C4-2B (cell line): ENCODE results near the gene RC3H1.
"Not testable (repeated sequence)": the region's sequence is repeated elsewhere in the genome, so short reads cannot be mapped to it uniquely, and the experiment has no call there.

Source experiments
- ZFX ChIP-seq: fragments of 450-650 bp; IDR thresholded peaks from 2 replicates; pipeline ENCODE4 v1.6.1; 2017
- TF ChIP-seq, protein P1 (sequence below): fragments of 450-650 bp; conservative IDR thresholded peaks from 2 replicates; pipeline ENCODE4 v1.5.1; 2017; ENCODE audit warnings: mild to moderate bottlenecking

DNA sequence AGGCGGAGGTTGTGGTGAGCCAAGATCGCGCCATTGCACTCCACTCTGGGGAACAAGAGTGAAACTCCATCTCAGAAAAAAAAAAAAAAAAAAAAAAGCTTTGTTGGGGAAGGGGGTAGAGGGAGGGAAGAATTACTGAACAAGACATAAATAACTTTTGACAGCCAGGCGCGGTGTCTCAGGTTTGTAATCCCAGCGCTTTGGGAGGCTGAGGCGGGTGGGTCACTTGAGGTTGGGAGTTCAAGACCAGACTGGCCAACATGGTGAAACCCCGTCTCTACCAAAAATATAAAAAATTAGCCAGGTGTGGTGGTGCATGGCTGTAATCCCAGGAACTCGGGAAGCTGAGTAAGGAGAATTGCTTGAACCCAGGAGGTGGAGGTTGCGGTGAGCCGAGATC is 28.2 kb downstream of the RC3H1 start:
- TF ChIP-seq, protein P1, sequence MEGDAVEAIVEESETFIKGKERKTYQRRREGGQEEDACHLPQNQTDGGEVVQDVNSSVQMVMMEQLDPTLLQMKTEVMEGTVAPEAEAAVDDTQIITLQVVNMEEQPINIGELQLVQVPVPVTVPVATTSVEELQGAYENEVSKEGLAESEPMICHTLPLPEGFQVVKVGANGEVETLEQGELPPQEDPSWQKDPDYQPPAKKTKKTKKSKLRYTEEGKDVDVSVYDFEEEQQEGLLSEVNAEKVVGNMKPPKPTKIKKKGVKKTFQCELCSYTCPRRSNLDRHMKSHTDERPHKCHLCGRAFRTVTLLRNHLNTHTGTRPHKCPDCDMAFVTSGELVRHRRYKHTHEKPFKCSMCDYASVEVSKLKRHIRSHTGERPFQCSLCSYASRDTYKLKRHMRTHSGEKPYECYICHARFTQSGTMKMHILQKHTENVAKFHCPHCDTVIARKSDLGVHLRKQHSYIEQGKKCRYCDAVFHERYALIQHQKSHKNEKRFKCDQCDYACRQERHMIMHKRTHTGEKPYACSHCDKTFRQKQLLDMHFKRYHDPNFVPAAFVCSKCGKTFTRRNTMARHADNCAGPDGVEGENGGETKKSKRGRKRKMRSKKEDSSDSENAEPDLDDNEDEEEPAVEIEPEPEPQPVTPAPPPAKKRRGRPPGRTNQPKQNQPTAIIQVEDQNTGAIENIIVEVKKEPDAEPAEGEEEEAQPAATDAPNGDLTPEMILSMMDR = not testable (repeated sequence)
- TF ChIP-seq ZFX = not testable (repeated sequence)
